Tongue (tissue), 2 donors: ENCODE results near the gene PRDM16. TPM values are rescaled to one million over a fixed set of nuclear protein-coding genes. Genes with fewer than 3 reads are reported as not detected.

Experiments
- DNase-seq: peaks from one replicate; pipeline ENCODE4 v3.0.0-alpha.2; 2015
- total RNA-seq: library from RNA; depleted of rRNA; stranded (reverse); fragments of >200 nt; gene quantifications from one replicate; pipeline ENCODE4 v1.2.3, GENCODE V29; 2014

Gene PRDM16
- total RNA-seq, 1 donor from 2014 or later, result 1.6 TPM

- DNase-seq, result no peak
These were observed 333.4 kb downstream of the PRDM16 start for GRCh38 chr1:3402258-3403010.

GRCh38 chr1:3403011-3403345, 334.0 kb downstream of the PRDM16 start:
- no peak for DNase-seq

- no peak for DNase-seq
These were observed 334.6 kb downstream of the PRDM16 start for GRCh38 chr1:3403388-3404231.

- no peak for DNase-seq
These were observed 335.3 kb downstream of the PRDM16 start for GRCh38 chr1:3404301-3404700.

- DNase-seq, result no peak
These were observed 335.8 kb downstream of the PRDM16 start for GRCh38 chr1:3404801-3405200.

GRCh38 chr1:3405491-3405890, 336.5 kb downstream of the PRDM16 start:
- no peak for DNase-seq

GRCh38 chr1:3405974-3406867, 337.2 kb downstream of the PRDM16 start:
- peak; percentile 38 for DNase-seq

- DNase-seq, result no peak
These were observed 338.0 kb downstream of the PRDM16 start for GRCh38 chr1:3407021-3407420.

GRCh38 chr1:3408751-3409266, 339.8 kb downstream of the PRDM16 start:
- DNase-seq, result no peak

- DNase-seq, result no peak
These were observed 340.6 kb downstream of the PRDM16 start for GRCh38 chr1:3409366-3410141.

- DNase-seq, result peak; percentile 89
These were observed 341.3 kb downstream of the PRDM16 start for GRCh38 chr1:3410142-3410925.

- no peak for DNase-seq
These were observed 342.8 kb downstream of the PRDM16 start for GRCh38 chr1:3411806-3412205.

GRCh38 chr1:3412376-3412775, 343.4 kb downstream of the PRDM16 start:
- DNase-seq, result no peak

- DNase-seq, result no peak
These were observed 345.1 kb downstream of the PRDM16 start for GRCh38 chr1:3413975-3414710.

- DNase-seq, result no peak
These were observed 346.5 kb downstream of the PRDM16 start for GRCh38 chr1:3415260-3416090.

GRCh38 chr1:3417082-3417739, 348.2 kb downstream of the PRDM16 start:
- DNase-seq, result no peak

GRCh38 chr1:3417934-3418333, 348.9 kb downstream of the PRDM16 start:
- no peak for DNase-seq

- DNase-seq, result no peak
These were observed 349.6 kb downstream of the PRDM16 start for GRCh38 chr1:3418600-3418999.
